GM18505 (cell line): ENCODE measurements around the gene CRYBB3.

Experiments used
- ATAC-seq: cut with Tn5 transposase; IDR thresholded peaks from one replicate; pipeline ENCODE4 v1.9.1; 2021; ENCODE audit not compliant: unreplicated experiment
- POLR2A ChIP-seq: IDR thresholded peaks from 4 replicates; pipeline ENCODE4 v1.6.1; 2011; ENCODE audit warnings: borderline replicate concordance; ENCODE audit not compliant: insufficient read depth, insufficient read length; ENCODE audit errors: extremely low read depth

CRYBB3 gene

GRCh38 chr22:25199731-25200520, at the start of gene CRYBB3:
Gene CRYBB3 (plus strand): TSS chr22:25199858. CDS start chr22:25201397, 1,539 bp downstream.
- no peak for TF ChIP-seq POLR2A
- no peak for ATAC-seq

DNA sequence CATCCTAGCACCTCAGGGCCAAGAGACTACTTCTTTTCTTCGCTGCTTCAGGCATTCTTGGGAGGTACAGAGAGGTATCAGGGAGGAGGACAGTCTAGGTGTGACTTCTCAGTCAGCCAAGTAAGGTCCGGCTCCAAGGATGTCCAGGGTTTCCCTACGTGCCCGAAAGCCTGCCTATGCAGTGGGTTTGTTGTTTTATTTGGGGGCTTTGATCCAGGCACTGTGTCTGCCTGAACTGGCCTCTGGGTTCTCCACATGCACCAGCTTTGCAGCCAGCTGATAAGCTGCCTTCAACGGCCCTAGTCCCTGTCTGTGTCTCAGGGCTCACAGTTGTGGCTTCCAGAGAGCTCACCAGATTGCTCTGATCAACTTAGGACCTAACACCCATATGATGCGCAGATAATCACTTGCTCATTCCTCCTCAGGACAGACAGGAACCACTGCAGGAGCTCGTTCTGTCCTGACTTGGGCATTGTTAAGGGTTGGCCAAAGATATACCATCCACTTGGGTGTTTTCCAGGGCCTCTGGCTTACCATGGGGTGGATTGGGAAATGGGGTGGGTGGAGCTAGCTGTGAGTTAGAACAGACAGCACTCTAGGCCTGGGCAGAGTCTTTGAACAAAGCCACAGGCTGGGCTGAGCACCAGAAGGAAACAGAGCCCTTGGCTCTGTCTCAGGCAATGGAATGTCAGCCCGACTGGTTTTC, 45.5 kb upstream of the CRYBB3 start:
- no peak for TF ChIP-seq POLR2A
- no peak for ATAC-seq

DNA sequence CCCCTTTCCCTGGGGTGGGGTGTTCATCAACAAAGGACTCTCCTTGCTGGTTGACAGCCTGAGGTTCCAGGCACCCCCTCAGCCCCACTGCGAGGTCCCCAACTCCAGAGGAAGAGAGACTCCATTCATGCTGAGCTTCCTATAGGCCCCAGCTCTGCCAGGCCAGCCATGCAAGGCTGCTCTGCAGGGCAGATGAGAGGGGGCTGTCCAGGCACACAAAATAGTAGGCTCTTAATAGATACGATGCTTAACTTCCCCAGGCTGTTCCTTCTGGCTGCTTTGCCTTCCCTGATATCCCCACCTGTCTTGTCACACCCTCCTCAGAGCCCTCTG, 45.0 kb upstream of the CRYBB3 start:
- no peak for TF ChIP-seq POLR2A
- no peak for ATAC-seq

DNA sequence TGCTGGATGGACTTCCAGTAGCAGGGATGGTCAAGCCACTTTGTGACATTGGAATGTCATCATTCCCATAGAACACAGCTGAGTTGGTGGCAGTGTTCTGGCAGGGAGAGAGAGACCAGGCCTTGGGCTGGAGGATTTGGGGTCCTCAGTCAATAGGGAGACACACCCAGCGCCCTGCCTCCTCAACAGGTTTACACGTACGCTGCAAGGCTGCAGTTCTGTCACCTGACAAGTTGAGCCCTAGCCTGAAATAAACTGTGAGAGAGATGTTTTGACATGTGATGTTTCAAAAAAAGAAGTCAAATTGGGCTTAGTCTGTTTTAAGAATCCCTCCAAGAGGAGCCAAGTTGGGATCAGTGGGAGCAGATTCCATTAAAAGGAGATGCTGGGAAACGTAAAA, 42.9 kb upstream of the CRYBB3 start:
- TF ChIP-seq POLR2A = no peak
- no peak for ATAC-seq

DNA sequence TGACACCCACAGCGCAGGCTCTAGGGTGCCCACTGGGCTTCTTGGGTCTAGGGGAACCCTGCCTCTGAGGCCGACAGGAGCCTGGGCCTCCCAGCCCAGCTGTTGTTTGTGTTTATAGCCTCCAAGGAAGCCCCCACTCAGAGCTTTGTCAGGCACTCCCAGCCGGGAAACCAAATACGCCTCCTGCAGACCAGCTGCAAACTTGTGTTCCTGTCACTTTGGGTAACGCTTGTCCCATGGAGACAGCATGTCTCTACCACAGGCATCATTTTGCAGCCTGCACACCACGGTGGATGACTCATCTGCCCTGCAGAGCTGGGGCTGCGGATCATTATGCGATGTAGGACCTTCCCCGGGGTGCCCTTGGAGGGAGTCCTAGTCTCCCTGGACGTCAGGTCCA, 40.6 kb upstream of the CRYBB3 start:
- no peak for TF ChIP-seq POLR2A
- ATAC-seq = no peak

- ATAC-seq = no peak
Observed at GRCh38 chr22:25160120-25160996, 39.3 kb upstream of the CRYBB3 start.

GRCh38 chr22:25161017-25161915, 38.4 kb upstream of the CRYBB3 start:
- no peak for ATAC-seq

More at GRCh38 chr22:25160120-25160996, 39.3 kb upstream of the CRYBB3 start:
- no peak for TF ChIP-seq POLR2A

DNA sequence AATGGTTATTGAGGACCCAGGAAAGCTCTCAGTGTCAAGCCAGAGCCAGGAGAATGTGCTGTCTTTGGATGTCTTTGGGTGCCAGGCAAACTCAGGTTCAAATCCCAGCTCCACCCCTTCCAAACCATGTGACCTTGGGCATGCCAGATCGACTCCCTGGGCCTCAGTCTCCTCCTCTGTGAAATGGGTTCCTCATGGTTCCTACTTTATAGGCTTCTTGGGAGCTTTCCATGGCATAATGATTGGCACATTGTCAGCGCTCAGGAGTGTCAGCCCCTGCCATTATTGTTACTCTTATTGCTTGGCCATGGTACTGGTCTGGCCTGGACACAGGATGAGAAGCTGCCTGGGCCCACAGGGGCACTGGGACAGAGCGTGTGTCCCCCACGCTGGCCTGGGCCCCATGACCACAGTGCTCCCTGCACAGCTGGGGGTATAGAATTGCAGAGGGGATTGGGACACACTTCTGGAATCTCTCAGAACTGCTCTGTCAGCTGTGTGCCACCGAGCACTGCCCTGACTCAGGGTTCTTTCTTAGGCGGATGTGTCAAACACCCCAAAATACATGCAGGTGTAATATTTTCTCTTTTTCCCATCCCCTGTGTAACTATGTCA, 37.6 kb upstream of the CRYBB3 start:
- ATAC-seq = no peak
- no peak for TF ChIP-seq POLR2A

More at GRCh38 chr22:25161017-25161915, 38.4 kb upstream of the CRYBB3 start:
- TF ChIP-seq POLR2A = no peak

GRCh38 chr22:25162561-25162960, 37.1 kb upstream of the CRYBB3 start:
- no peak for ATAC-seq
- TF ChIP-seq POLR2A = no peak

GRCh38 chr22:25165785-25166184, 33.9 kb upstream of the CRYBB3 start:
- no peak for ATAC-seq
- TF ChIP-seq POLR2A = no peak

DNA sequence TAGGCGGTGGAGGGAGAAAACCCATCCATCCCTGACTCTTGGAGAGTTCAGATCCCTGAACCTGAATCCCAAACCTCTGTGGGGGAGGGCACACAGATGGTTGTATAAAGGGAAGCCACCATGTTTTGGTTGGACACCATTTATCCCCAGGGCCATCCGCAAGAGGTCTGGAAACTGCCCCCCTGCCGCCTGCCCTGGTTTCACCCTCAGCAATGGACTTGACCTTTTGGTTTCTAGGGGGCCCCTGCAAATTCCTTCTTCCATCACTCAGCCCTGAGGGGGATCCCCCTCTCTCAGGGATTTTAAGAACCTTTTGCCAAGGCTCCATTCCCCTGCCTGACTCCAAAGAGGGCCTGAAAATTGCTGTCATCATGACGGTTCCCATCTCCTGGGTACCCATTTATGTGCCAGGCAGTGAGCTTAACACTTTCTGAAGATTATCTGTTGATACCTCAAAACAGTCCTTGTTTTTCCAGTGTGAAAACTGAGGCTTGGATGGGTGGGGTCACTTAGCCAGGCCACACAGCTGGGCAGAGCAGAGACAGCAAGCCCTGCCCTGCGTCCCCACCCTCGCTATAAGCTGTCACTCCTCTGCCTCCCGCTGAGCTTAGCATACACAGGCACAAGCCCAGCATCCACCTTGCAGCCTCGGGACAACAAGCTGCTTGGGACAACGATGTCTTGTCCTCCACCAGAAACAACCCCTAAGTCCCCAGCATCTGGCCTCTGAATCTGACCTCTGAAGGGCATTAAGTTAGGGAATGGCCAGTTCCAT, 33.2 kb upstream of the CRYBB3 start:
- TF ChIP-seq POLR2A = no peak
- no peak for ATAC-seq
